Superior temporal gyrus (tissue), 1 donor: ENCODE data around the gene MED13L.

Source experiments
- DNase-seq: peaks from one replicate; pipeline ENCODE4 v3.0.0-alpha.2; 2016; ENCODE audit errors: extremely low spot score

Gene MED13L

GRCh38 chr12:116130431-116130830 is 147.1 kb downstream of the MED13L start:
- no peak for DNase-seq

- DNase-seq = no peak
Measured at GRCh38 chr12:116128779-116129178, 148.7 kb downstream of the MED13L start.

GRCh38 chr12:116127859-116128258 is 149.6 kb downstream of the MED13L start:
- no peak for DNase-seq

- no peak for DNase-seq
Measured at GRCh38 chr12:116126610-116127009, 150.9 kb downstream of the MED13L start.

GRCh38 chr12:116125956-116126566 is 151.4 kb downstream of the MED13L start:
- no peak for DNase-seq

GRCh38 chr12:116125084-116125483 is 152.4 kb downstream of the MED13L start:
- no peak for DNase-seq

GRCh38 chr12:116123451-116124258 is 153.8 kb downstream of the MED13L start:
- DNase-seq = peak; percentile 70

GRCh38 chr12:116122628-116123027 is 154.9 kb downstream of the MED13L start:
- peak; percentile 48 for DNase-seq

GRCh38 chr12:116121453-116121871 is 156.0 kb downstream of the MED13L start:
- no peak for DNase-seq

GRCh38 chr12:116116650-116117424 is 160.7 kb downstream of the MED13L start:
- DNase-seq = no peak

- DNase-seq = no peak
Measured at GRCh38 chr12:116113398-116114130, 163.9 kb downstream of the MED13L start.

- no peak for DNase-seq
Measured at GRCh38 chr12:116106870-116107269, 170.6 kb downstream of the MED13L start.

- no peak for DNase-seq
Measured at GRCh38 chr12:116104167-116104767, 173.2 kb downstream of the MED13L start.

- DNase-seq = no peak
Measured at GRCh38 chr12:116101991-116102390, 175.5 kb downstream of the MED13L start.

GRCh38 chr12:116099652-116100432 is 177.7 kb downstream of the MED13L start:
- DNase-seq = no peak

GRCh38 chr12:116096874-116097273 is 180.6 kb downstream of the MED13L start:
- no peak for DNase-seq

GRCh38 chr12:116094475-116094874 is 183.0 kb downstream of the MED13L start:
- no peak for DNase-seq

GRCh38 chr12:116093915-116094314 is 183.6 kb downstream of the MED13L start:
- DNase-seq = no peak

GRCh38 chr12:116092776-116093175 is 184.7 kb downstream of the MED13L start:
- DNase-seq = no peak

- DNase-seq = no peak
Measured at GRCh38 chr12:116092162-116092561, 185.3 kb downstream of the MED13L start.

- no peak for DNase-seq
Measured at GRCh38 chr12:116091579-116091978, 185.9 kb downstream of the MED13L start.
